Amniotic epithelial cell (primary cell): ENCODE results near the gene NEU1.
"Not testable (repeated sequence)": the region's sequence is repeated elsewhere in the genome, so short reads cannot be mapped to it uniquely, and the experiment has no call there.

ENCODE experiments used
- DNase-seq: peaks from one replicate; pipeline ENCODE4 v3.0.0-alpha.2; 2010; ENCODE audit warnings: low read depth

NEU1 gene

GRCh38 chr6:31862344-31863235, at the start of gene NEU1:
TSS of gene NEU1 (minus strand) at chr6:31862821. CDS start at chr6:31862776, 45 bp downstream.
- DNase-seq = peak; percentile 100

- DNase-seq = no peak
These were observed 49.4 kb upstream of the NEU1 start for GRCh38 chr6:31911826-31912585.

GRCh38 chr6:31909298-31909697, 46.7 kb upstream of the NEU1 start:
- not testable (repeated sequence) for DNase-seq

GRCh38 chr6:31908791-31909190, 46.2 kb upstream of the NEU1 start:
- DNase-seq = peak; percentile 76

- not testable (repeated sequence) for DNase-seq
These were observed 45.6 kb upstream of the NEU1 start for GRCh38 chr6:31908255-31908654.

GRCh38 chr6:31907158-31907813, 44.7 kb upstream of the NEU1 start:
- peak; percentile 97 for DNase-seq

GRCh38 chr6:31906727-31907126, 44.1 kb upstream of the NEU1 start:
- not testable (repeated sequence) for DNase-seq

- no peak for DNase-seq
These were observed 43.5 kb upstream of the NEU1 start for GRCh38 chr6:31906122-31906521.

- DNase-seq = no peak
These were observed 42.4 kb upstream of the NEU1 start for GRCh38 chr6:31905041-31905440.

- DNase-seq = peak; percentile 95
These were observed 41.3 kb upstream of the NEU1 start for GRCh38 chr6:31903957-31904356.

GRCh38 chr6:31901953-31902643, 39.5 kb upstream of the NEU1 start, which contains the start of gene ZBTB12:
TSS of gene ZBTB12 (minus strand) at chr6:31902086. CDS start at chr6:31901305, 781 bp downstream.
- DNase-seq = peak; percentile 98

GRCh38 chr6:31901415-31901952, 38.9 kb upstream of the NEU1 start:
- DNase-seq = peak; percentile 44

GRCh38 chr6:31900917-31901414, 38.3 kb upstream of the NEU1 start:
- DNase-seq = no peak

GRCh38 chr6:31899882-31900722, 37.5 kb upstream of the NEU1 start:
- DNase-seq = no peak

- no peak for DNase-seq
These were observed 36.6 kb upstream of the NEU1 start for GRCh38 chr6:31899215-31899614.

- DNase-seq = peak; percentile 50
These were observed 35.9 kb upstream of the NEU1 start for GRCh38 chr6:31898383-31899011.

- DNase-seq = peak; percentile 64
These were observed 35.2 kb upstream of the NEU1 start, which contains the start of gene EHMT2 for GRCh38 chr6:31897612-31898382. TSS of gene EHMT2 (minus strand) at chr6:31897698. CDS start at chr6:31897677, 21 bp downstream.

- no peak for DNase-seq
These were observed 34.4 kb upstream of the NEU1 start for GRCh38 chr6:31896856-31897611.
